Stimulated activated CD8-positive, alpha-beta memory T cell treated with anti-CD3 and anti-CD28 coated beads, Interleukin-15, amount 100 ng/mL, for 4 hours (primary cell): ENCODE data around the gene TNF.
A peak's percentile ranks its signal among the peaks of the same experiment; 100 is the strongest.
"Not testable (repeated sequence)": the region's sequence is repeated elsewhere in the genome, so short reads cannot be mapped to it uniquely, and the experiment has no call there.

Experiments
- DNase-seq, 2 donors: peaks; one replicate each; pipeline ENCODE4 v3.0.0-alpha.2; 2020; ENCODE audit warnings: low read depth in 2 of 2

The TNF gene

GRCh38 chr6:31588871-31589650, 13.7 kb downstream of the TNF start:
- DNase-seq: no peak

GRCh38 chr6:31590691-31591090, 15.3 kb downstream of the TNF start:
- DNase-seq: not testable (repeated sequence)

- DNase-seq: no peak
Observed at GRCh38 chr6:31592396-31592771, 17.0 kb downstream of the TNF start.

GRCh38 chr6:31597006-31597405, 21.6 kb downstream of the TNF start:
- DNase-seq: no peak

GRCh38 chr6:31607317-31607716, 32.0 kb downstream of the TNF start:
- DNase-seq: no peak

GRCh38 chr6:31609519-31610406, 34.4 kb downstream of the TNF start:
- DNase-seq: no peak

GRCh38 chr6:31610968-31611367, 35.6 kb downstream of the TNF start:
- DNase-seq: no peak

- DNase-seq: no peak
Observed at GRCh38 chr6:31614075-31614619, 38.8 kb downstream of the TNF start.

GRCh38 chr6:31614684-31615578, 39.6 kb downstream of the TNF start, which contains the start of gene AIF1:
TSS of gene AIF1 (plus strand) at chr6:31615234. CDS start at chr6:31615330, 96 bp downstream.
- DNase-seq: no peak

GRCh38 chr6:31615748-31616147, 40.4 kb downstream of the TNF start:
- DNase-seq: no peak

GRCh38 chr6:31617010-31617409, 41.6 kb downstream of the TNF start:
- DNase-seq: no peak

GRCh38 chr6:31619805-31620585, 44.6 kb downstream of the TNF start:
- DNase-seq: peak; percentile 92 to 94

- peak; percentile 89 to 93 for DNase-seq
Observed at GRCh38 chr6:31620586-31621319, 45.4 kb downstream of the TNF start, which contains the start of gene PRRC2A. TSS of gene PRRC2A (plus strand) at chr6:31620715. CDS start at chr6:31622790, 2,075 bp downstream.

GRCh38 chr6:31621320-31621939, 46.1 kb downstream of the TNF start:
- DNase-seq: no peak

GRCh38 chr6:31621991-31622390, 46.6 kb downstream of the TNF start:
- DNase-seq: no peak

GRCh38 chr6:31622684-31623091, 47.3 kb downstream of the TNF start:
- DNase-seq: no peak

- no peak for DNase-seq
Observed at GRCh38 chr6:31624070-31624469, 48.7 kb downstream of the TNF start.

- DNase-seq: no peak
Observed at GRCh38 chr6:31626952-31627351, 51.6 kb downstream of the TNF start.

- DNase-seq: no peak
Observed at GRCh38 chr6:31627690-31628287, 52.4 kb downstream of the TNF start.
